ENCODE data around the gene DTWD2.

The DTWD2 gene

DNA sequence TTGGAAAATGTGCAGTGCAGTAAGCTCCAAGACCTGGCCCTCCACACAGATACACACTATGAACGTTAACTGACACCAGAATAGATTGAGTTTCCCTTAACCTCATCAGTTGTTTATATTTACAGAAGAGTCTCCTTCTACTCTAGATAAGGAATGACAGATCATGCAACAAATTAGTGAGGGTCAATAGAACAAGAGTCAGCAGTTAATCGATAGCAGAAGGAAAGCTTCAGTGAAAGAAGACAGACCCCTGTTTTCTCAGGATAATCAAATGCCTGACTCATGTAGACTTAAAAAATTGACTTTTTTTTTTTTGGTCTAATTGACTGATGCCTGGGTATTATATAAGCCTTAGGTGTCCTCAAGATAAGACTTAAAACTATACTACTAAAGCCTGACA is 179.9 kb downstream of the DTWD2 start:
- H3K36me3 ChIP-seq (replicated peaks; ENCODE audit: low read depth, low read length) = no peaks in the 10 kb centered on the region

DNA sequence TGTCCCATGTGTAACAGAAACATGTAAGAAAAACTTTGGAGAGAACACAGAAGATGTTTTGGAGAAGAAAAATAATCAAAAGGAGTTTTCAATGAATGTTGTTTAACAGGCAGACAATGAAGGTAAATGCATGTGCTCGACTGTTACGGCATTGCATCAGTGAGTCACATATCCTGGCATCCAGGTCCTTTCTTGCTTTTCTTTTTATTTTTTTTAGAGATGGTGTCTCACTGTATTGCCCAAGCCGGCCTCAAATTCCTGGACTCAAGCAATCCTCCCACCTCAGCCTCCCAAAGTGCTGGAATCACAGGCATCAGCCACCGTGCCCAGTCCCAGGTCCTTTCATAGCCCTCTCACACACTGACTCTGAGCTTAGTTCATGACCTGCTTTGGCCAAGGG is 181.8 kb downstream of the DTWD2 start:
- no peak overlapping the region for H3K4me3 ChIP-seq (ENCODE audit: low read length)
- H3K4me2 ChIP-seq (ENCODE audit: low read length) = no peak overlapping the region
- no peak overlapping the region for H3K27ac ChIP-seq (ENCODE audit: low read length)
- no peak overlapping the region for H3K9ac ChIP-seq (ENCODE audit: low read length)
- TF ChIP-seq EZH2phosphoT487 (IDR thresholded peaks at IDR 0.05; ENCODE audit: low read depth) = no peak
- TF ChIP-seq, protein P1, sequence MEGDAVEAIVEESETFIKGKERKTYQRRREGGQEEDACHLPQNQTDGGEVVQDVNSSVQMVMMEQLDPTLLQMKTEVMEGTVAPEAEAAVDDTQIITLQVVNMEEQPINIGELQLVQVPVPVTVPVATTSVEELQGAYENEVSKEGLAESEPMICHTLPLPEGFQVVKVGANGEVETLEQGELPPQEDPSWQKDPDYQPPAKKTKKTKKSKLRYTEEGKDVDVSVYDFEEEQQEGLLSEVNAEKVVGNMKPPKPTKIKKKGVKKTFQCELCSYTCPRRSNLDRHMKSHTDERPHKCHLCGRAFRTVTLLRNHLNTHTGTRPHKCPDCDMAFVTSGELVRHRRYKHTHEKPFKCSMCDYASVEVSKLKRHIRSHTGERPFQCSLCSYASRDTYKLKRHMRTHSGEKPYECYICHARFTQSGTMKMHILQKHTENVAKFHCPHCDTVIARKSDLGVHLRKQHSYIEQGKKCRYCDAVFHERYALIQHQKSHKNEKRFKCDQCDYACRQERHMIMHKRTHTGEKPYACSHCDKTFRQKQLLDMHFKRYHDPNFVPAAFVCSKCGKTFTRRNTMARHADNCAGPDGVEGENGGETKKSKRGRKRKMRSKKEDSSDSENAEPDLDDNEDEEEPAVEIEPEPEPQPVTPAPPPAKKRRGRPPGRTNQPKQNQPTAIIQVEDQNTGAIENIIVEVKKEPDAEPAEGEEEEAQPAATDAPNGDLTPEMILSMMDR (IDR thresholded peaks at IDR 0.05; ENCODE audit: low read depth, low read length) = no peak
- no peaks in the 10 kb centered on the region for H3K79me2 ChIP-seq (ENCODE audit: low read length)
- H3K9me3 ChIP-seq (ENCODE audit: insufficient read depth, low read length) = peaks cover 5% of the 10 kb centered on the region; the same call in 1 of the 2 replicates
- no peaks in the 10 kb centered on the region for H3K27me3 ChIP-seq (ENCODE audit: low read depth, low read length)
- H3K4me1 ChIP-seq (ENCODE audit: low read length) = peaks cover 3% of the 10 kb centered on the region; the same call in 1 of the 2 replicates
- H4K20me1 ChIP-seq (ENCODE audit: insufficient read depth, low read length) = no peaks in the 10 kb centered on the region
- H2AFZ ChIP-seq (ENCODE audit: low read depth, low read length) = no peak overlapping the region
- H3K36me3 ChIP-seq (replicated peaks; ENCODE audit: low read depth, low read length) = no peaks in the 10 kb centered on the region

More for the DNA sequence above, 179.9 kb downstream of the DTWD2 start:
- Histone ChIP-seq H2AFZ (ENCODE audit: low read depth, low read length) (no peak overlapping the region), H3K27me3 (ENCODE audit: low read depth, low read length) (no peaks in the 10 kb centered on the region), H3K9ac (ENCODE audit: low read length) (no peak overlapping the region), H3K4me3 (ENCODE audit: low read length) (no peak overlapping the region), H3K9me3 (ENCODE audit: insufficient read depth, low read length) (peaks cover 5% of the 10 kb centered on the region; the same call in 1 of the 2 replicates), H3K27ac (ENCODE audit: low read length) (no peak overlapping the region), H3K4me1 (ENCODE audit: low read length) (no peaks in the 10 kb centered on the region), H3K79me2 (ENCODE audit: low read length) (no peaks in the 10 kb centered on the region), H4K20me1 (ENCODE audit: insufficient read depth, low read length) (no peaks in the 10 kb centered on the region), H3K4me2 (ENCODE audit: low read length) (no peak overlapping the region)
- TF ChIP-seq, protein P1 (IDR thresholded peaks at IDR 0.05; ENCODE audit: low read depth, low read length) = no peak
- no peak for TF ChIP-seq EZH2phosphoT487 (IDR thresholded peaks at IDR 0.05; ENCODE audit: low read depth)

DNA sequence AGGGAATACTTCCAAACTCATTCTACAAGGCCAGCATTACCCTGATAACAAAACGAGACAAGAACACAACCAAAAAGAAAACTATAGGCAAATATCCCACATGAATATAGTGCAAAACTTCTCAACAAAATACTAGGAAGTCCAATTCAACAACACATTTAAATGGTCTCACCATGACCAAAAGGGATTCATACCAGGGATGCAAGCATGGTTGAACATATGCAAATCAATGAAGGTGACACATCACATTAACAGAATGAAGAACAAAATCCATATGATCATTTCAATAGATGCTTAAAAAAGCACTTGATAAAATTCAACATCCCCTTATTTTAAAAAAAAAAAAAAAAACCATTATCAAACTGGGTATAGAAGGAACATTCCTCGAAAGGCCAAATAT is 186.0 kb downstream of the DTWD2 start:
- no peak for TF ChIP-seq EZH2phosphoT487 (IDR thresholded peaks at IDR 0.05; ENCODE audit: low read depth)
- TF ChIP-seq, protein P1 (IDR thresholded peaks at IDR 0.05; ENCODE audit: low read depth, low read length) = no peak
- Histone ChIP-seq H3K9ac (ENCODE audit: low read length) (no peak overlapping the region), H4K20me1 (ENCODE audit: insufficient read depth, low read length) (no peaks in the 10 kb centered on the region), H3K4me1 (ENCODE audit: low read length) (peaks cover 3% of the 10 kb centered on the region; the same call in 1 of the 2 replicates), H3K79me2 (ENCODE audit: low read length) (no peaks in the 10 kb centered on the region), H3K4me2 (ENCODE audit: low read length) (no peak overlapping the region), H3K9me3 (ENCODE audit: insufficient read depth, low read length) (no peaks in the 10 kb centered on the region), H3K27ac (ENCODE audit: low read length) (no peak overlapping the region), H3K4me3 (ENCODE audit: low read length) (no peak overlapping the region), H3K27me3 (ENCODE audit: low read depth, low read length) (no peaks in the 10 kb centered on the region), H3K36me3 (replicated peaks; ENCODE audit: low read depth, low read length) (no peaks in the 10 kb centered on the region), H2AFZ (ENCODE audit: low read depth, low read length) (no peak overlapping the region)

DNA sequence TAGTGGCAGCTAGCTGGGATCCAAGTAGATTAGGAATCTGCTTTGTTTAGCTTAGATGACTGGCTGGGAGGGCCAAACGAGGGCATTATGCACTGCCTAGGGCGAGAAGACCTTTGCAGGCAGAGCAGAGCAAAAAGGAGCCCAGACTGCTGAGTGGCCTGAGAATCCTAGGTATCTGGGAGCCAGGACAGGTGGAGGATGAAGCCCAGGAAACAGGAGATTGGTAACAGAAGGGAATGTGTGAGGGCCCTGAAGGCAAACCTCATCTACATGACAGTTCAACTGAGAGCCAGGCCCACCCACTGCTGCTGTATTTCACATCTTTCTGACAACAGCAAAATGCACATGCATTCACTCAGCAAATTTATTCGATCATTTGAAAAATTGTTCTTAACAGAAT is 192.3 kb downstream of the DTWD2 start:
- no peak overlapping the region for H3K4me2 ChIP-seq (ENCODE audit: low read length)
- H3K36me3 ChIP-seq (replicated peaks; ENCODE audit: low read depth, low read length) = no peaks in the 10 kb centered on the region
- H3K27ac ChIP-seq (ENCODE audit: low read length) = no peak overlapping the region
- no peaks in the 10 kb centered on the region for H3K79me2 ChIP-seq (ENCODE audit: low read length)
- no peaks in the 10 kb centered on the region for H3K9me3 ChIP-seq (ENCODE audit: insufficient read depth, low read length)
- H3K4me1 ChIP-seq (ENCODE audit: low read length) = 0 out of 2 replicates have a peak, but pooled peaks cover 5% of the 10 kb centered on the region
- no peak for TF ChIP-seq EZH2phosphoT487 (IDR thresholded peaks at IDR 0.05; ENCODE audit: low read depth)
- TF ChIP-seq, protein P1 (IDR thresholded peaks at IDR 0.05; ENCODE audit: low read depth, low read length) = no peak
- H3K27me3 ChIP-seq (ENCODE audit: low read depth, low read length) = no peaks in the 10 kb centered on the region
- H3K4me3 ChIP-seq (ENCODE audit: low read length) = no peak overlapping the region
- H3K9ac ChIP-seq (ENCODE audit: low read length) = no peak overlapping the region
- H4K20me1 ChIP-seq (ENCODE audit: insufficient read depth, low read length) = no peaks in the 10 kb centered on the region
- H2AFZ ChIP-seq (ENCODE audit: low read depth, low read length) = no peak overlapping the region

Data from OCI-LY3 (cell line).